ENCODE results near the gene UBE2G1. TPM values are rescaled to one million over a fixed set of nuclear protein-coding genes. Genes with fewer than 3 reads are reported as not detected.

UBE2G1 gene
- polyA plus RNA-seq, 4 donors, result 42.9 to 70.2 (median 59.4) TPM

- no peak for DNase-seq (ENCODE audit: low read depth in 4 of 4, low spot score in 3 of 4)
These were observed 56.6 kb downstream of the UBE2G1 start for GRCh38 chr17:4309897-4310296.

GRCh38 chr17:4307179-4307930, 59.1 kb downstream of the UBE2G1 start:
- DNase-seq (ENCODE audit: low read depth in 4 of 4, low spot score in 3 of 4), result no peak

GRCh38 chr17:4305224-4305623, 61.3 kb downstream of the UBE2G1 start:
- DNase-seq (ENCODE audit: low read depth in 4 of 4, low spot score in 3 of 4), result no peak

- no peak for DNase-seq (ENCODE audit: low read depth in 4 of 4, low spot score in 3 of 4)
These were observed 62.0 kb downstream of the UBE2G1 start for GRCh38 chr17:4304417-4305027.

GRCh38 chr17:4301066-4301465, 65.4 kb downstream of the UBE2G1 start:
- DNase-seq (ENCODE audit: low read depth in 4 of 4, low spot score in 3 of 4), result no peak

GRCh38 chr17:4297351-4297750, 69.1 kb downstream of the UBE2G1 start:
- DNase-seq (ENCODE audit: low read depth in 4 of 4, low spot score in 3 of 4), result no peak

- no peak for DNase-seq (ENCODE audit: low read depth in 4 of 4, low spot score in 3 of 4)
These were observed 70.8 kb downstream of the UBE2G1 start for GRCh38 chr17:4295686-4296085.

- DNase-seq (ENCODE audit: low read depth in 4 of 4, low spot score in 3 of 4), result no peak
These were observed 72.9 kb downstream of the UBE2G1 start for GRCh38 chr17:4293572-4293971.

- DNase-seq (ENCODE audit: low read depth in 4 of 4, low spot score in 3 of 4), result no peak
These were observed 78.8 kb downstream of the UBE2G1 start for GRCh38 chr17:4287710-4288109.

GRCh38 chr17:4276514-4276913, 90.0 kb downstream of the UBE2G1 start:
- no peak for DNase-seq (ENCODE audit: low read depth in 4 of 4, low spot score in 3 of 4)

- DNase-seq (ENCODE audit: low read depth in 4 of 4, low spot score in 3 of 4), result no peak
These were observed 93.5 kb downstream of the UBE2G1 start for GRCh38 chr17:4272972-4273368.

GRCh38 chr17:4272213-4272971, 94.1 kb downstream of the UBE2G1 start:
- no peak for DNase-seq (ENCODE audit: low read depth in 4 of 4, low spot score in 3 of 4)

- DNase-seq (ENCODE audit: low read depth in 4 of 4, low spot score in 3 of 4), result no peak
These were observed 95.7 kb downstream of the UBE2G1 start for GRCh38 chr17:4270736-4271135.

GRCh38 chr17:4269915-4270314, 96.6 kb downstream of the UBE2G1 start:
- DNase-seq (ENCODE audit: low read depth in 4 of 4, low spot score in 3 of 4), result no peak

- DNase-seq (ENCODE audit: low read depth in 4 of 4, low spot score in 3 of 4), result no peak
These were observed 99.1 kb downstream of the UBE2G1 start for GRCh38 chr17:4267402-4267801.

GRCh38 chr17:4266550-4266949, 99.9 kb downstream of the UBE2G1 start:
- no peak for DNase-seq (ENCODE audit: low read depth in 4 of 4, low spot score in 3 of 4)

- peak; percentile 88 to 93 (median 90) for DNase-seq (ENCODE audit: low read depth in 4 of 4, low spot score in 3 of 4)
These were observed 102.9 kb downstream of the UBE2G1 start, which contains the start of gene ANKFY1 for GRCh38 chr17:4263282-4264215. ANKFY1 (minus strand) TSS chr17:4263979; CDS start chr17:4263941, 38 bp downstream.

GRCh38 chr17:4262703-4263102, 103.8 kb downstream of the UBE2G1 start:
- no peak for DNase-seq (ENCODE audit: low read depth in 4 of 4, low spot score in 3 of 4)

GRCh38 chr17:4261452-4261851, 105.0 kb downstream of the UBE2G1 start:
- no peak for DNase-seq (ENCODE audit: low read depth in 4 of 4, low spot score in 3 of 4)

- no peak for DNase-seq (ENCODE audit: low read depth in 4 of 4, low spot score in 3 of 4)
These were observed 107.6 kb downstream of the UBE2G1 start for GRCh38 chr17:4258867-4259266.
